Measurements from ENCODE around the gene GNAL. TPM values are rescaled to one million over a fixed set of nuclear protein-coding genes. Genes with fewer than 3 reads are reported as not detected.

GNAL gene
- total RNA-seq, 3 donors from 2014 or later (not counting 1 experiment from before 2014, with no cell fraction given), result 10.9 to 15.0 (median 12.6) TPM

- Mint-ChIP-seq H3K4me3 (no peak overlapping the region), H3K36me3 (no peaks in the 10 kb centered on the region), H3K27me3 (ENCODE audit: low read depth in 2 of 2) (peaks cover 0 to 19% of the 10 kb centered on the region in 2 donors), H3K27ac (no peak overlapping the region), H3K4me1 (peaks cover 22 to 23% of the 10 kb centered on the region in 2 donors), H3K9me3 (no peaks in the 10 kb centered on the region)
- no peak for ATAC-seq
- H3K9me3 ChIP-seq (ENCODE audit: control insufficient read depth, insufficient read depth, low read length), result no peaks in the 10 kb centered on the region
- no peak for DNase-seq
- H3K4me3 ChIP-seq (ENCODE audit: low read length), result no peak overlapping the region
- 91% methylated on average over 10 of the region's 10 CpGs for WGBS (ENCODE audit: insufficient coverage)
- H3K27ac ChIP-seq (ENCODE audit: low read length), result no peak overlapping the region
- no peaks in the 10 kb centered on the region for H3K27me3 ChIP-seq (ENCODE audit: control insufficient read depth, insufficient read depth, low read length)
- no peaks in the 10 kb centered on the region for H3K36me3 ChIP-seq (ENCODE audit: control insufficient read depth, insufficient read depth, low read length)
- intact Hi-C loops (cut with micrococcal nuclease), result no loop called here
- no peak for TF ChIP-seq CTCF (IDR thresholded peaks at IDR 0.05)
- H3K4me1 ChIP-seq (ENCODE audit: control insufficient read depth, insufficient read depth, low read length), result peaks cover 13% of the 10 kb centered on the region
Observed at GRCh38 chr18:11759456-11759855, 70.4 kb downstream of the GNAL start.

- 54% methylated on average over 7 of the region's 7 CpGs for WGBS (ENCODE audit: insufficient coverage)
- H3K9me3 Mint-ChIP-seq, result no peaks in the 10 kb centered on the region
- peaks cover 22 to 23% of the 10 kb centered on the region in 2 donors for H3K4me1 Mint-ChIP-seq
- H3K27ac Mint-ChIP-seq, result peak overlapping the region; percentile 72 to 81
- peaks cover 5 to 13% of the 10 kb centered on the region in 2 donors for H3K27me3 Mint-ChIP-seq (ENCODE audit: low read depth in 2 of 2)
- peaks cover 13% of the 10 kb centered on the region for H3K4me1 ChIP-seq (ENCODE audit: control insufficient read depth, insufficient read depth, low read length)
- intact Hi-C loops (cut with micrococcal nuclease), result loop anchor here (5.0 kb wide), 1 partner anchor 47 kb away; no protein-coding TSS in a partner anchor
- no peaks in the 10 kb centered on the region for H3K36me3 Mint-ChIP-seq
- ATAC-seq (peak; percentile 90 to 96 (median 94)), DNase-seq (peak; percentile 16 to 26)
- H3K4me3 Mint-ChIP-seq, result no peak overlapping the region
- H3K36me3 ChIP-seq (ENCODE audit: control insufficient read depth, insufficient read depth, low read length), result no peaks in the 10 kb centered on the region
- H3K27me3 ChIP-seq (ENCODE audit: control insufficient read depth, insufficient read depth, low read length), result no peaks in the 10 kb centered on the region
- no peak for TF ChIP-seq CTCF (IDR thresholded peaks at IDR 0.05)
- peak overlapping the region; percentile 64 for H3K27ac ChIP-seq (ENCODE audit: low read length)
- H3K9me3 ChIP-seq (ENCODE audit: control insufficient read depth, insufficient read depth, low read length), result no peaks in the 10 kb centered on the region
- H3K4me3 ChIP-seq (ENCODE audit: low read length), result no peak overlapping the region
Observed at GRCh38 chr18:11760498-11761167, 71.6 kb downstream of the GNAL start.

- peak overlapping the region; percentile 40 for H3K4me3 Mint-ChIP-seq
- Histone ChIP-seq H3K27me3 (ENCODE audit: control insufficient read depth, insufficient read depth, low read length) (no peaks in the 10 kb centered on the region), H3K27ac (ENCODE audit: low read length) (peak overlapping the region; percentile 64), H3K36me3 (ENCODE audit: control insufficient read depth, insufficient read depth, low read length) (no peaks in the 10 kb centered on the region), H3K4me1 (ENCODE audit: control insufficient read depth, insufficient read depth, low read length) (peaks cover 13% of the 10 kb centered on the region), H3K4me3 (ENCODE audit: low read length) (no peak overlapping the region), H3K9me3 (ENCODE audit: control insufficient read depth, insufficient read depth, low read length) (no peaks in the 10 kb centered on the region)
- peak overlapping the region; percentile 72 to 81 for H3K27ac Mint-ChIP-seq
- no peak for TF ChIP-seq CTCF (IDR thresholded peaks at IDR 0.05)
- no peak for DNase-seq
- ATAC-seq, result no peak
- WGBS (ENCODE audit: insufficient coverage), result 94% methylated on average over 2 of the region's 2 CpGs
- no peaks in the 10 kb centered on the region for H3K36me3 Mint-ChIP-seq
- peaks cover 22 to 23% of the 10 kb centered on the region in 2 donors for H3K4me1 Mint-ChIP-seq
- no peaks in the 10 kb centered on the region for H3K9me3 Mint-ChIP-seq
- intact Hi-C loops (cut with micrococcal nuclease), result loop anchor here (5.0 kb wide), 1 partner anchor 46 kb away; no protein-coding TSS in a partner anchor
- H3K27me3 Mint-ChIP-seq (ENCODE audit: low read depth in 2 of 2), result peaks cover 7 to 12% of the 10 kb centered on the region in 2 donors
Observed at GRCh38 chr18:11761553-11761952, 72.5 kb downstream of the GNAL start.

All from natural killer cell (primary cell).